Measurements from ENCODE around the gene PADI2. TPM values are rescaled to one million over a fixed set of nuclear protein-coding genes. Genes with fewer than 3 reads are reported as not detected.

PADI2 gene
- total RNA-seq, 2 donors from 2014 or later: not detected

DNA sequence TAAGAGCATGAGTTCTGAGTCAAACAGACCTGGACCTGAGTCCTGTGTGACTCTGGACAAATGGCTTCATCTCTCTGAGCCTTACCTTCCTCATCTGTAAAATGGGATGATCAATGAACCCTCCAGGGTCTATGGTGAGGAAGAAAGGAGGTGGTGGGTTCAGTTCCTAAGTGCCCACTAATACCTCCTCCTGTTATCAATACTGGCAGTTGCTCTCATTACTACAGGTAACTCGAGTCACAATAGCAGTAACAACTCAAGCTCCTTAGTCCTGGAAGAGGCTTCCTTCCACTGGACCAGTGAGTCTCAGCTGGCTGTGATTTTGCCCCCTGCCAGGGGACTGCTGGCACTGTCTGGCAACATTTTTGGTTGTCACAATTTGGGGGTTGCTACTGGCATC lies 2.6 kb downstream of the PADI2 start:
- H3K36me3 Mint-ChIP-seq: no peaks in the 10 kb centered on the region
- no peak for DNase-seq (ENCODE audit: low spot score)
- no peaks in the 10 kb centered on the region for H3K9me3 Mint-ChIP-seq
- no peak for ATAC-seq
- H3K27ac Mint-ChIP-seq: no peak overlapping the region
- H3K27me3 Mint-ChIP-seq: peaks cover 9 to 34% of the 10 kb centered on the region in 2 donors
- H3K4me3 Mint-ChIP-seq: no peak overlapping the region
- H3K4me1 Mint-ChIP-seq (ENCODE audit: low read depth in 2 of 2): peaks cover 0 to 3% of the 10 kb centered on the region in 2 donors

DNA sequence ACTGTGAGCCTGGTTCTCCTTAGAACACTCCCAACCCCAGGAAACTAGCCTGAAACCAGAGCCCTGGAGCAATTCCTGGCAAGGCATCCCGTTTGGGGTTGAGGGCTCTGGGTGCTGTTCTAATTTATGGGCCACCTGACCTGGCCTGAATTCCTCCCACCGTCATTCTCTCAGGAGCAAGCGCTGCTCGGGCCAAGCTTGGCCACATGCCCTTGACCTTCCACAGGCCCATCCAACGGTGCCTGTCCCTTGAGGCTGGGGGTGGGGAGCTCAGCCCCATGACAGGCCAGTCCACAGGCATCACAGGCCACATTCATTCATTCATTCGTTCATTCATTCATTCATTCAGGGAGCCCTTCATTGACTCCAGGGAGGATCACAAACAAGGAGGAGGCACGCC lies 5.3 kb downstream of the PADI2 start:
- H3K36me3 Mint-ChIP-seq: no peaks in the 10 kb centered on the region
- ATAC-seq (no peak), DNase-seq (ENCODE audit: low spot score) (no peak)
- H3K27me3 Mint-ChIP-seq: peaks cover 9 to 21% of the 10 kb centered on the region in 2 donors
- H3K4me3 Mint-ChIP-seq: no peak overlapping the region
- H3K9me3 Mint-ChIP-seq: no peaks in the 10 kb centered on the region
- no peak overlapping the region for H3K27ac Mint-ChIP-seq
- H3K4me1 Mint-ChIP-seq (ENCODE audit: low read depth in 2 of 2): peaks cover 0 to 3% of the 10 kb centered on the region in 2 donors

DNA sequence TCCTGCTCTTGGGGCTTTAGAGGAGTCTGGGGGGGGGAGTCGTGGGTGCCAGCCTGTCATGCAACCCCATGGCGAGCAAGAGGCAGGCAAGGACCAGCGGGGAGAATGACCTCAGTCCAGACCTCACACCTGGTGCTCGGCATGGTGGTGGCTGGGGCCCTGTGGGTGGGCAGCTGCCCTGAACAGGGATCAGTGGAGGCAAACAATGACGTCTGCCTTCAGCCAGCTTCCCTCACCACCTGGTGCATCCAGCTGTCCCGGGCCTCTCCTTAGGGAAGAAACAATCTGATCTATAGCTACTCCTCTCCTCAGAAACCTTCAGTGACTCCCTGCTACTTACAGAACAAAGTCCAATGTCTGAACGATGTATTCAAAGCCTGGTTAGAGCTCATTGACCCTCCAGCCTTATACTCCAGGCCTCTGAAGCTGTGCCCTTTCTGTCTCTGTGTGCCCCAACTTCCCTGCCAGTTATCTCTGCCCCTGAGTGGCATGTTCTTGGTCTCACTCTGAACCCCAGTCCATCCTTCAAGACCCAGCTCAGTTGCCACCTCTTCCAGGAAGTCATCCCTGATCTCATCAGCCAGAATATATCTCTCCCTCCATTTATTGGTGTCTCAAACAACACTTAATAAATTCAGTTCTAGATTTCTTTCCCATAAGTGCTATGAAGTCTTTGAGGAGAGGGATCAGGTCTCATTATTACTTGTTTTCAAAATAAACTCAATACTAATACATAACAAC lies 6.6 kb downstream of the PADI2 start:
- Mint-ChIP-seq H3K4me3 (no peak overlapping the region), H3K4me1 (ENCODE audit: low read depth in 2 of 2) (no peaks in the 10 kb centered on the region), H3K27ac (no peak overlapping the region), H3K27me3 (peaks cover 9 to 10% of the 10 kb centered on the region in 2 donors), H3K36me3 (no peaks in the 10 kb centered on the region), H3K9me3 (no peaks in the 10 kb centered on the region)
- peak in 1 of 2 donors; percentile 15 for ATAC-seq
- no peak for DNase-seq (ENCODE audit: low spot score)

DNA sequence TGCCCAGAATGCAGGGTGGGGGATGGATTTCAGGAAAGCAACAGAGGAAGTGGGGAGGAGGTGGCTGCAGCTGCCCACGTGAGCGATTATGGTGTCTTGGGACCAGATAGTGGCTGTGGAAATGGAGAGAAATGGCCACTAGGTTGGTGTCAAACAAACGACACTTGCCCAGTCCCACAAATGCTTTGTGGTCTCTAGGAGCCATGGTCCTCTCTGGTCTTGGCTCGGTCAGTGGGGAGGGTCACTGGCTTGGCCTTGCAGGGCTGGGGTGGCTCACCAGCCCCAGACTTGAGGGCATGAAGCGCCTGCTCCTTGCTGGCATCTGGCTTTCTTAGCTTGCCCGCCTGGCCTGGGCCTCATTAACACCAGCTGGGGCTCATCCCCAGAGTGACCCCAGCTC lies 7.2 kb downstream of the PADI2 start:
- H3K4me1 Mint-ChIP-seq (ENCODE audit: low read depth in 2 of 2): no peaks in the 10 kb centered on the region
- no peaks in the 10 kb centered on the region for H3K36me3 Mint-ChIP-seq
- no peak overlapping the region for H3K4me3 Mint-ChIP-seq
- H3K27ac Mint-ChIP-seq: no peak overlapping the region
- H3K9me3 Mint-ChIP-seq: no peaks in the 10 kb centered on the region
- peaks cover 10% of the 10 kb centered on the region in 2 donors for H3K27me3 Mint-ChIP-seq
- ATAC-seq (no peak), DNase-seq (ENCODE audit: low spot score) (no peak)

DNA sequence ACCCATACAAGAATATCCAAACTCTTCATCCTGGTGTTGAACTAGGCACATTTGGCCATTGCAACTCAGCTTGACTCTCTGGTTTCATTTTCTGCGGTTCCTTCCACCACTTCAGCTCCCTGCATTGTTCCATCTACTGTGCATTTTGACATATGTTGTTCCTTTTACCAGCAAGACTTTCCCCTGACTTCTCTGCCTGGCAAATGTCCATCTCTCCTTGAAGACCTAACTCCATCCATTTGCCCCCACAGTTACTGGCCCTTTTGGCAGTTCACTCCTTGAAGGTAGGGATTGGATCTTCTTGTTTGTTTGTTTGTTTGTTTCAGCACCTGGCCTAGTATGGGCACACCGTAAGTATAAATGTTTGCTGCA lies 8.7 kb downstream of the PADI2 start:
- Mint-ChIP-seq H3K36me3 (no peaks in the 10 kb centered on the region), H3K27me3 (peaks cover 7 to 17% of the 10 kb centered on the region in 2 donors), H3K4me3 (no peak overlapping the region), H3K9me3 (no peaks in the 10 kb centered on the region), H3K4me1 (ENCODE audit: low read depth in 2 of 2) (no peaks in the 10 kb centered on the region), H3K27ac (no peak overlapping the region)
- DNase-seq (ENCODE audit: low spot score) (no peak), ATAC-seq (no peak)

DNA sequence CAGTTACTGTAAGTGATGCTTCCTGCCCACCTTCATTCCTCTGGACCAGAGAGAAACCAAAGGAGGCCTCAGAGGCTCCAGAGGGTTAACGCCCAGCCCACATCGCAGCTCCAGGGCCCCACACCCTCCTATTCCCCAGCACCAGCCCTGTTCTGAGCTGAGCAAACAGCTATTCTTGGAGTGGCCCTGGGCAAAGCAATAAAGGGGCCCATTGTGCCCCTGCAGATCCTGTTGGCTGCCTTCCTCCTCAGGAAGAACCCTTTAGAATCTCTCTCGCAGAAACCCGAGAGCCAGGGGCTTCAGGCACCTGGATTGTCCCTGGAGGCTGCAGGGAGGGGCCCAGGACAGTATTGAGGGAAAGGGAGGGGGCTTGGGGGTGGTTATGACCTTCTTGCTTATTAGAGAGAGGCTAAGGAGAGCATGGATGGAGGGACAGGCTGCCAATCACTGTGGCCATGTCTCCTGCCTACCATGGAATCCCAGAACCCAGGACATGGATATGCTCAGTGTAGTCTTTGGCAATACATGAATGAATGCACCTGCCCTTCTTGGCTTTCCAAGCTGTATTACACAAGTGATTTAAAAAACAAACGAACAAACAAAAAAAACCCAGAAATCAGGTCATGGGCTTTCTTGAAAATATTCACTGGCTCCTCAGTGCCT lies 9.2 kb downstream of the PADI2 start:
- ATAC-seq (no peak), DNase-seq (ENCODE audit: low spot score) (no peak)
- no peak overlapping the region for H3K4me3 Mint-ChIP-seq
- no peaks in the 10 kb centered on the region for H3K4me1 Mint-ChIP-seq (ENCODE audit: low read depth in 2 of 2)
- peaks cover 3 to 14% of the 10 kb centered on the region in 2 donors for H3K27me3 Mint-ChIP-seq
- H3K9me3 Mint-ChIP-seq: no peaks in the 10 kb centered on the region
- no peak overlapping the region for H3K27ac Mint-ChIP-seq
- no peaks in the 10 kb centered on the region for H3K36me3 Mint-ChIP-seq

DNA sequence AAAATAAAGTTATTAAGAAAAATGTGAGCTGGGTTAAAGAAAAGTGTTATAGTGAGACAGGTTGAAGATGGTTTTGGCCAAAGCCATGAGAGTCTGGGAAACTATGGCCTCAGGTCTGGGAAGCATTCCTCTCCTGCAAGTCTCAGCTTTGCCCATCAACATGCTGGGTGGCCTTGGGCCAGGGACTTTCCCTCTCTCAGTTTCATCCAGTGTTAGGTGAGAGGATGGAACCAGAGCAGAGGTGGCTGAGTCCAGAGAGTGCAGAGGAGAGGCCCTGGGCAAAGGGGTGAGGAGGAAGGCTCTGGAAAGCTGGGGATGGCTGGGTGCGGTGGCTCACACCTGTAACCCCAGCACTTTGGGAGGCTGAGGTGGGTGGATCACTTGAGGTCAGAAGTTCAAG lies 10.5 kb downstream of the PADI2 start:
- H3K9me3 Mint-ChIP-seq: no peaks in the 10 kb centered on the region
- H3K27me3 Mint-ChIP-seq: peaks cover 3 to 14% of the 10 kb centered on the region in 2 donors
- no peak overlapping the region for H3K4me3 Mint-ChIP-seq
- no peak for DNase-seq (ENCODE audit: low spot score)
- H3K4me1 Mint-ChIP-seq (ENCODE audit: low read depth in 2 of 2): no peaks in the 10 kb centered on the region
- H3K36me3 Mint-ChIP-seq: no peaks in the 10 kb centered on the region
- no peak for ATAC-seq
- no peak overlapping the region for H3K27ac Mint-ChIP-seq

DNA sequence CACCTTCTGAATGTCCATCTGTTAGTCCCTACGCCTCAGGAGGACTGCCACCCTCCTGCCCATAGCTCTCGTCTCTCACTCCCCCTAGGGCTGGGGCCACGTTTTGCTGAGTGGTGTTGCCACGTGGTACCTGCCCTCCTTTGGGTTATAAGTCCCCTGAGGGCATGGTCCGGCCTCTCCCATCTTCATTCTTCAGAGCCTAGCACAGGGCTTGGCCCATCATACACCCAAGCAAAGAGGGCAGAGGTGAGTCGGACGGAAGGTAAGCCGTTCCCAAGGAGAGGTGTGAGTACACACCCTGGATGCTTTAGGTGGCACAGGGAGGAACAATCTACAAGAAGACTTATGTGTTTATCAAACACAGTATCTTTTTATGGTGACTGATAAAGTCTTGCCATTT lies 10.9 kb downstream of the PADI2 start:
- no peak overlapping the region for H3K4me3 Mint-ChIP-seq

DNA sequence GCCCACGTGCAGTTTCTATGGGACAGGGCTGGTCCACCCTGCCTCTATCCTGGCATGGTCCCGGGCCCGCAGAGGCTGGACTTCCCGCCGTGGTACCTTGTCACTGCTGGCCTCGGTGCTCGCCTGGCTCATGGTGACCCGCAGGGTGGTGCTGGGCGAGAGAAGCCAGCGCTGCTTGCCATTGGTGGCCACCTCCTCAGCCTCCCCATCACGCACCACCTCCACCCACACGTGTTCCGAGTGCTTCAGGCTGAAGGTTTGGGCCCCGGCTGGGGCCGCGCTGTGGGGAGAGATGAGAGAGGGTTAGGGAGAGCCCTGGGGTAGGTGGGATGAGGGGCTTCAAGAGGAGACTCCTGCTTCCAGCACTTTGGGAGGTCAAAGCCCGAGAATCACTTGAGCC lies 14.5 kb downstream of the PADI2 start:
- peak in 1 of 2 donors; percentile 38 for ATAC-seq
- DNase-seq (ENCODE audit: low spot score): no peak
- Mint-ChIP-seq H3K36me3 (no peaks in the 10 kb centered on the region), H3K9me3 (no peaks in the 10 kb centered on the region), H3K4me3 (no peak overlapping the region), H3K27ac (no peak overlapping the region), H3K27me3 (peaks cover 3 to 14% of the 10 kb centered on the region in 2 donors), H3K4me1 (ENCODE audit: low read depth in 2 of 2) (peaks cover 0 to 2% of the 10 kb centered on the region in 2 donors)

More for the DNA sequence above, 10.9 kb downstream of the PADI2 start:
- no peak for ATAC-seq
- DNase-seq (ENCODE audit: low spot score): no peak
- no peaks in the 10 kb centered on the region for H3K36me3 Mint-ChIP-seq
- peaks cover 3 to 14% of the 10 kb centered on the region in 2 donors for H3K27me3 Mint-ChIP-seq
- H3K27ac Mint-ChIP-seq: no peak overlapping the region
- no peaks in the 10 kb centered on the region for H3K4me1 Mint-ChIP-seq (ENCODE audit: low read depth in 2 of 2)
- no peaks in the 10 kb centered on the region for H3K9me3 Mint-ChIP-seq

DNA sequence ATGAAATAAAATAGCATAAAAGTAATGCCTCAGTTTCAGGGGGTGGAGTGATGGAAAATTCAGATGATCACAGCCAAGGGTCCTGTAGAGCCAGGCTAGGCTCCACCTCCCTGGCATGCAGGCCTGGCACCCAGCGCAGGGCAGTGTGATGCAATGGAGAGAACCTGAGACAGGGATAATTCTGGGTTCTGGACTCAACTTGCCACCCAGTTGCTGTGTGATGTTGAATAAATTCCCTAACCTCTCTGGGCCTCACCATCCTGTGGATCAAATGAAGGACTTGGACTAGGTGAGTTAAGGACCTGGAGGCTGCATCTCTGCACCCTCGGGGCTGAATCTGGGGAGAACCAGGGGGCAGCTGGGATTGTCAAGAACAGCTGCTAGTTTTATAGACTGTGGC lies 17.0 kb downstream of the PADI2 start:
- DNase-seq (ENCODE audit: low spot score) (no peak), ATAC-seq (no peak)
- Mint-ChIP-seq H3K4me3 (no peak overlapping the region), H3K4me1 (ENCODE audit: low read depth in 2 of 2) (peaks cover 0 to 9% of the 10 kb centered on the region in 2 donors), H3K36me3 (no peaks in the 10 kb centered on the region), H3K27me3 (peaks cover 3 to 14% of the 10 kb centered on the region in 2 donors), H3K9me3 (no peaks in the 10 kb centered on the region), H3K27ac (no peak overlapping the region)

DNA sequence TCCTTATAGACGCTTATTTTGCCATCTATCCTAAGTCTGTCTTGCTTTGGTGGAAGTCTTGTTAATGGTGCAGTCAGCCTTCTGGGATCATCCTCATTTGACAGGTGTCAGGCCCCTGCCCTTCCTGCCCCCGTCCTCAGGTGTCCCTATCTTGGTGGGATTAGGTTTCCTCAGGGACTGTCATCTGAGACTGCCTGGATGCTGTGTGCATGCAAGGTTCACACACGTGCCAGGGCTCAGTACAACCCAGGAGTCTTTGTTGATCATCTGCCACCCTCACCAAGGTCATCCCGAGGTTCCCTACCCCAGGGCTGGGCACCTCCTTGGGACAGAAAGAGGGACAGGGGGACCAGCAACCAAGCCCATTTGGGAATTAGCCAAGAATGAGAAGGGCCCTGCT lies 18.0 kb downstream of the PADI2 start:
- H3K4me3 Mint-ChIP-seq: no peak overlapping the region
- H3K27me3 Mint-ChIP-seq: peaks cover 2 to 5% of the 10 kb centered on the region in 2 donors
- DNase-seq (ENCODE audit: low spot score): no peak
- ATAC-seq: no peak
- peaks cover 0 to 9% of the 10 kb centered on the region in 2 donors for H3K4me1 Mint-ChIP-seq (ENCODE audit: low read depth in 2 of 2)
- no peaks in the 10 kb centered on the region for H3K36me3 Mint-ChIP-seq
- no peak overlapping the region for H3K27ac Mint-ChIP-seq
- no peaks in the 10 kb centered on the region for H3K9me3 Mint-ChIP-seq

DNA sequence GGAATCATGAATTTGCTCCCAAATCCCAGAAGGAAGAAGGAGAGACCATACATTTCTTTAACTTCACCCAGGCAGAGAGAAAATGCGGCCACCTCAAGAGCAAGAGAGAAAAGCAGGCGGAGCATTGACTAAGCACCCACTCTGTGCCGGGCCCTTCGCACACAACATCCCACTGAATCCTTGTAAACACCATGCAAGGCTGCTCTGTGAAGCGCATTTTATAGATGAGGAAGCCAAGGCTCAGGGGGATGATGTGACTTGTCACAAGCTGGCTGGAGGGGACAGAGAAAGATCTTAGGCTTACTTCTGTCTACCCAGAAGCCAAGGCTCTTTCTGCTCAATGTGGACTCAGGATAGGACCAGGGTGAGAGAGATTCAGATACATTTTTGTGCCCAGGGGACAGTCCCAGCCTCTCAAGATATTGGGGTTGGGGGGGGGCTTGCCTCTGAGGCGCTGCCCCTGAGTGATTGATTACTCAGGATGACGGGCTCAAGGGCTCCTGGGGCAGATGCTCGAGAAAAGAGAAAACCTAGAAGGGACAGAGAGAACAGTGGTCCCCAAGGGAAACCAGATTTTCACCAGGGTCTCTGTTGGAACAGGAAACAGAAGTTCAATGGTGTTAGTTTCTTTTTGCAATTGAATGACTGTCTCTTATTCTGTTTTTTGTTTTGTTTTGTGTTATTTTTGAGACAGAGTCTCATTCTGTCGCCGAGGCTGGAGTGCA lies 19.5 kb downstream of the PADI2 start:
- peaks cover 0 to 9% of the 10 kb centered on the region in 2 donors for H3K4me1 Mint-ChIP-seq (ENCODE audit: low read depth in 2 of 2)
- no peak for ATAC-seq
- peaks cover 3 to 6% of the 10 kb centered on the region in 2 donors for H3K27me3 Mint-ChIP-seq
- no peaks in the 10 kb centered on the region for H3K9me3 Mint-ChIP-seq
- DNase-seq (ENCODE audit: low spot score): no peak
- H3K36me3 Mint-ChIP-seq: no peaks in the 10 kb centered on the region
- H3K4me3 Mint-ChIP-seq: no peak overlapping the region
- peak overlapping the region in 1 of 2 donors; percentile 41 for H3K27ac Mint-ChIP-seq

DNA sequence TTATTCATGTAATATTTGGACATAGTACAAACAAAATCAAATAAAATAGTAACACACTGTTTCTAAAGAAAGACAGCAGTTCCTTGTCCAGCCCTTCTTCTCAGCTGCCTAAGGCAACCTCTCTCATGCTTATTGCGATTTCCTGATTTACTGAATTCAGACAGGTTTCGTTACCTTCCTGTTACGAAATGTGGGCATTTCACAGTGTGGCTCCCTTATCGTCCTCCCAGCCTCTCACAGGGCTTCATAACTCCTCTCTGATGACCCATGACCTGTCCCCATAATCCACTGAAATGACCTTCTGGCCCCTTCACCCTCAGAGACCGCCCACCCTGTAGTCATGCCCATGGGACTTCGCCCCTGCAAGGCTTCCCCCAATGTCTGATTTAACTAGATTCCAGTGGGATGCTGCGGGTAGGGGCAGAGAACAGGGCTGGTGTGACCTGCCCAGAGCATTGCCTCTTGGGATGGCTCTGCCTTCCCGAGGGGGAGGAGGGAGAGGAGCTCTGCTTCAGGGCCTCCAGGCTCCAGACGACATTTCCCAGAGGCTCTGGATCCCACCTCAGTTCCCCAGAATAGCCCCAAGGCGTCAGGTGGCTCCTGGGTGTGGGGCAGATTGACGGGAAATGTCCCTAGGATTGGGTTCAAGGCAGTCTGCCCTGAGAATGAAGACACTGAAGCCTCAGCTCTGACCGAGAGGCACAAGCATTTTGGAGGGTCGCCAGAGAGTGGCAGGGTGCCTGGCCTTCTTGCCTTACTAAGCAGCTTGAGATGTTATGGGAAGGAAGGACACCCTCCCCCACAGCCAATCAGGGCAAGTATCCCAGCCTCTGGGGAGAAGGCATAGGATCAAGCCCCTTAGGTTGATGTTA lies 20.6 kb downstream of the PADI2 start:
- Mint-ChIP-seq H3K36me3 (no peaks in the 10 kb centered on the region), H3K4me3 (no peak overlapping the region), H3K9me3 (no peaks in the 10 kb centered on the region), H3K4me1 (ENCODE audit: low read depth in 2 of 2) (peaks cover 0 to 9% of the 10 kb centered on the region in 2 donors), H3K27me3 (peaks cover 3 to 6% of the 10 kb centered on the region in 2 donors), H3K27ac (peak overlapping the region in 1 of 2 donors; percentile 72)
- no peak for DNase-seq (ENCODE audit: low spot score)
- ATAC-seq: peak; percentile 49 to 58
